DND-41 (cell line): ENCODE data around the gene VSNL1.

Experiments used
- ATAC-seq: fragments of 200-7000 bp; cut with Tn5 transposase; 3 replicates; pipeline ENCODE4 v1.9.1; 2021; ENCODE audit warnings: low read depth; ENCODE audit not compliant: insufficient read depth
- DNase-seq: peaks from one replicate; pipeline ENCODE4 v3.0.0-alpha.2; 2020
- H2AFZ ChIP-seq: 2 replicates; pipeline ENCODE4 v1.6.0; 2012; ENCODE audit warnings: low read depth, low read length
- H3K27ac ChIP-seq: 2 replicates; pipeline ENCODE4 v1.5.1; 2012; ENCODE audit warnings: low read length, inconsistent platforms
- H3K27me3 ChIP-seq: fragments of 200-600 bp; sonication (generic); 2 replicates; pipeline ENCODE4 v1.6.0; 2012; ENCODE audit warnings: low read length, mild to moderate bottlenecking, inconsistent platforms; ENCODE audit not compliant: insufficient read depth, poor library complexity
- H3K36me3 ChIP-seq: 2 replicates; pipeline ENCODE4 v1.5.1; 2012; ENCODE audit warnings: low read length, inconsistent platforms; ENCODE audit not compliant: insufficient read depth
- H3K4me1 ChIP-seq: 2 replicates; pipeline ENCODE4 v1.5.1; 2012; ENCODE audit warnings: mild to moderate bottlenecking, low read length; ENCODE audit not compliant: insufficient read depth
- H3K4me2 ChIP-seq: 2 replicates; pipeline ENCODE4 v1.6.0; 2012; ENCODE audit warnings: mild to moderate bottlenecking, moderate library complexity, low read length, inconsistent platforms; ENCODE audit not compliant: insufficient read depth
- H3K4me3 ChIP-seq, 2 experiments: fragments of 200-600 bp in 1 of 2; shearing (Covaris generic) in 1 of 2; 2 replicates each; pipeline ENCODE4 v1.5.1; 2012 to 2016; ENCODE audit warnings: inconsistent platforms in 2 of 2, low read length in 2 of 2, mild to moderate bottlenecking in 2 of 2, low read depth in 1 of 2, moderate library complexity in 1 of 2
- H3K79me2 ChIP-seq: 2 replicates; pipeline ENCODE4 v1.6.0; 2012; ENCODE audit warnings: low read length, inconsistent platforms; ENCODE audit not compliant: insufficient read depth
- H3K9ac ChIP-seq: 2 replicates; pipeline ENCODE4 v1.6.0; 2012; ENCODE audit warnings: low read depth, mild to moderate bottlenecking, inconsistent platforms, low read length, moderate library complexity
- H3K9me3 ChIP-seq: 2 replicates; pipeline ENCODE4 v1.5.1; 2012; ENCODE audit warnings: low read length, moderate library complexity, mild to moderate bottlenecking, inconsistent platforms; ENCODE audit not compliant: insufficient read depth, severe bottlenecking
- H4K20me1 ChIP-seq: 2 replicates; pipeline ENCODE4 v1.6.0; 2012; ENCODE audit warnings: low read length; ENCODE audit not compliant: insufficient read depth
- CTCF ChIP-seq: IDR thresholded peaks from 2 replicates; pipeline ENCODE4 v1.5.1; 2012; ENCODE audit warnings: borderline replicate concordance, low read length, moderate library complexity, mild to moderate bottlenecking; ENCODE audit not compliant: poor library complexity, severe bottlenecking; ENCODE audit errors: extremely low read depth
- EZH2 ChIP-seq: IDR thresholded peaks from 3 replicates; pipeline ENCODE4 v1.6.1; 2012; ENCODE audit warnings: borderline replicate concordance, low read depth, mild to moderate bottlenecking, moderate library complexity, low read length, inconsistent platforms; ENCODE audit not compliant: severe bottlenecking

The VSNL1 gene

GRCh38 chr2:17648581-17648980, 108.1 kb downstream of the VSNL1 start:
- TF ChIP-seq EZH2 (no peak), CTCF (no peak)
- no peaks in the 10 kb centered on the region for H3K27me3 ChIP-seq
- no peaks in the 10 kb centered on the region for H3K4me1 ChIP-seq
- H2AFZ ChIP-seq, result no peak overlapping the region
- H3K4me3 ChIP-seq, result no peak overlapping the region
- H3K4me2 ChIP-seq, result no peak overlapping the region
- no peaks in the 10 kb centered on the region for H3K9me3 ChIP-seq
- no peak overlapping the region for H3K9ac ChIP-seq
- H3K27ac ChIP-seq, result no peak overlapping the region
- no peak for ATAC-seq
- no peaks in the 10 kb centered on the region for H3K36me3 ChIP-seq
- H4K20me1 ChIP-seq, result no peaks in the 10 kb centered on the region
- no peak for DNase-seq
- H3K79me2 ChIP-seq, result no peaks in the 10 kb centered on the region

- Histone ChIP-seq H3K4me1 (no peaks in the 10 kb centered on the region), H3K36me3 (no peaks in the 10 kb centered on the region), H4K20me1 (no peaks in the 10 kb centered on the region), H3K4me3 (no peak overlapping the region), H3K9ac (no peak overlapping the region), H3K9me3 (no peaks in the 10 kb centered on the region), H3K27me3 (no peaks in the 10 kb centered on the region), H3K27ac (no peak overlapping the region), H2AFZ (no peak overlapping the region), H3K79me2 (no peaks in the 10 kb centered on the region), H3K4me2 (no peak overlapping the region)
- ATAC-seq, result no peak
- no peak for DNase-seq
- no peak for TF ChIP-seq CTCF
These were observed 108.5 kb downstream of the VSNL1 start for GRCh38 chr2:17649026-17649425.

- Histone ChIP-seq H3K4me1 (no peaks in the 10 kb centered on the region), H3K9ac (no peak overlapping the region), H3K79me2 (no peaks in the 10 kb centered on the region), H4K20me1 (no peaks in the 10 kb centered on the region), H3K27me3 (no peaks in the 10 kb centered on the region), H3K36me3 (no peaks in the 10 kb centered on the region), H3K27ac (no peak overlapping the region), H3K9me3 (no peaks in the 10 kb centered on the region), H3K4me3 (no peak overlapping the region), H3K4me2 (no peak overlapping the region), H2AFZ (no peak overlapping the region)
- ATAC-seq (no peak), DNase-seq (no peak)
- no peak for TF ChIP-seq EZH2
- TF ChIP-seq CTCF, result no peak
These were observed 112.3 kb downstream of the VSNL1 start for GRCh38 chr2:17652681-17653394.
